K562 (cell line): ENCODE measurements around the gene PIK3CA. TPM values are rescaled to one million over a fixed set of nuclear protein-coding genes. Genes with fewer than 3 reads are reported as not detected.

Experiments
- ADNP ChIP-seq: fragments of 200-800 bp; sonication (Bioruptor generic); IDR thresholded peaks from 2 replicates; pipeline ENCODE4 v1.6.1; 2016; ENCODE audit warnings: missing genetic modification characterization, missing compliant biosample characterization
- CTBP1 ChIP-seq: fragments of 450-650 bp; IDR thresholded peaks from 2 replicates; pipeline ENCODE4 v1.6.1; 2016; ENCODE audit warnings: borderline replicate concordance
- DPF2 ChIP-seq: fragments of 450-650 bp; IDR thresholded peaks from 2 replicates; pipeline ENCODE4 v1.6.1; 2016
- EP300 ChIP-seq: IDR thresholded peaks from 2 replicates; pipeline ENCODE4 v1.6.1; 2012; ENCODE audit warnings: low read length, improper control_type of control experiment
- ESRRA ChIP-seq: fragments of 450-650 bp; IDR thresholded peaks from 2 replicates; pipeline ENCODE4 v1.6.1; 2014; ENCODE audit warnings: low read depth, mild to moderate bottlenecking, moderate library complexity, borderline replicate concordance
- GATAD2B ChIP-seq: fragments of 450-650 bp; IDR thresholded peaks from 2 replicates; pipeline ENCODE4 v1.6.1; 2017; ENCODE audit warnings: mild to moderate bottlenecking, borderline replicate concordance
- MTA1 ChIP-seq: fragments of 450-650 bp; IDR thresholded peaks from 2 replicates; pipeline ENCODE4 v1.6.1; 2017; ENCODE audit warnings: borderline replicate concordance
- NCOR1 ChIP-seq: fragments of 450-650 bp; IDR thresholded peaks from 2 replicates; pipeline ENCODE4 v1.6.1; 2016; ENCODE audit warnings: mild to moderate bottlenecking, moderate library complexity
- NFATC3 ChIP-seq: fragments of 450-650 bp; IDR thresholded peaks from 2 replicates; pipeline ENCODE4 v1.6.1; 2017; ENCODE audit warnings: mild to moderate bottlenecking
- TBP ChIP-seq: optimal IDR thresholded peaks from 2 replicates; pipeline ENCODE3; 2011; ENCODE audit warnings: low read depth, low read length, improper control_type of control experiment
- XRCC3 ChIP-seq: fragments of 450-650 bp; IDR thresholded peaks from 2 replicates; pipeline ENCODE4 v1.6.1; 2017; ENCODE audit warnings: mild to moderate bottlenecking, moderate library complexity
- ZNF165 ChIP-seq: fragments of 250-450 bp; sonication (Bioruptor Pico); IDR thresholded peaks from 2 replicates; pipeline ENCODE4 v1.4.0; 2020; ENCODE audit warnings: borderline replicate concordance
- ZNF76 ChIP-seq: fragments of 250-450 bp; sonication (Bioruptor Pico); IDR thresholded peaks from 2 replicates; pipeline ENCODE4 v1.4.0; 2020; ENCODE audit warnings: mild to moderate bottlenecking, moderate library complexity, borderline replicate concordance
- polyA plus RNA-seq, 8 experiments: library from polyadenylated mRNA; depleted of rRNA in 4 of 8; stranded (reverse) in 5 of 8; unstranded in 3 of 8; fragments of >200 nt; fragmentation: Nextera tagmentation in 2 of 8; fragmentation: Illumina TruSeq in 1 of 8; extraction: Ambion mirVana in 2 of 8; extraction: Trizol in 1 of 8; gene quantifications; 2 replicates each; pipeline versions ENCODE4 v1.2.1 to v1.2.3, GENCODE V29; 2011 to 2014; ENCODE audit warnings: inconsistent platforms in 1 of 8, missing spikeins in 1 of 8
- total RNA-seq, 7 experiments: library from RNA; depleted of rRNA in 6 of 7; stranded (reverse); fragments of >200 nt in 6 of 7; fragmentation: Illumina TruSeq in 2 of 7; extraction: Trizol in 2 of 7; gene quantifications; 2 replicates each; pipeline versions ENCODE4 v1.2.1 to v1.2.3, GENCODE V29; 2011 to 2021; ENCODE audit warnings: low replicate concordance in 1 of 7
- TF ChIP-seq, protein P1 (sequence below): fragments of 450-650 bp; IDR thresholded peaks from 2 replicates; pipeline ENCODE4 v1.6.1; 2018; ENCODE audit warnings: mild to moderate bottlenecking, low read depth; ENCODE audit not compliant: partially characterized antibody
- TF ChIP-seq, protein P2 (sequence below): fragments of 450-650 bp; IDR thresholded peaks from 2 replicates; pipeline ENCODE4 v1.6.1; 2016; ENCODE audit warnings: mild to moderate bottlenecking, moderate library complexity
- TF ChIP-seq, protein P3 (sequence below): fragments of 250-450 bp; sonication (Bioruptor Pico); IDR thresholded peaks from 2 replicates; pipeline ENCODE4 v1.8.0; 2022; ENCODE audit warnings: inconsistent platforms, mild to moderate bottlenecking, moderate library complexity, borderline replicate concordance

Gene PIK3CA
- total and polyA plus RNA-seq, 9 of the 15 experiments (the other 6 are each of a cell fraction or from before 2014, with no cell fraction given), result 3.8 to 19.4 (median 10.8) TPM

DNA sequence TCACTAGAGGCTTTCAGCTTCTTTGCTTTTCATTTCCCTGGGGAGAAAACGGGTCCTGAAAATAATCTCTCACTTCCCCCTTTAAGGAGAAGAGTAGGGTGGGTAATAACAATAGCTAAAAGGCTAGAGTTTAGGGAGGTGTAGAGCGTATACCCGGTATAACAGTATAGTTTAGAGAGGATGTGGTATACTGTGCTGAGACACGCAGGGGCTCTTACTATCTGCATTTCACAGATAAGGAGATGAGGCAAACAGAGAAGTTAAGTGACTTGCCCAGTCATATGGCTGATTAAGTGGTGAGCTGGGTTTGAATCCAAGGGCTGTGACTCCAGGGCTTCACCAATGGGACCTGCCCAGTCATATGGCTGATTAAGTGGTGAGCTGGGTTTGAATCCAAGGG, 117.7 kb downstream of the PIK3CA start (continued):
- TF ChIP-seq ZNF165 (CRISPR knock-in tag), result no peak
- TF ChIP-seq, protein P1, sequence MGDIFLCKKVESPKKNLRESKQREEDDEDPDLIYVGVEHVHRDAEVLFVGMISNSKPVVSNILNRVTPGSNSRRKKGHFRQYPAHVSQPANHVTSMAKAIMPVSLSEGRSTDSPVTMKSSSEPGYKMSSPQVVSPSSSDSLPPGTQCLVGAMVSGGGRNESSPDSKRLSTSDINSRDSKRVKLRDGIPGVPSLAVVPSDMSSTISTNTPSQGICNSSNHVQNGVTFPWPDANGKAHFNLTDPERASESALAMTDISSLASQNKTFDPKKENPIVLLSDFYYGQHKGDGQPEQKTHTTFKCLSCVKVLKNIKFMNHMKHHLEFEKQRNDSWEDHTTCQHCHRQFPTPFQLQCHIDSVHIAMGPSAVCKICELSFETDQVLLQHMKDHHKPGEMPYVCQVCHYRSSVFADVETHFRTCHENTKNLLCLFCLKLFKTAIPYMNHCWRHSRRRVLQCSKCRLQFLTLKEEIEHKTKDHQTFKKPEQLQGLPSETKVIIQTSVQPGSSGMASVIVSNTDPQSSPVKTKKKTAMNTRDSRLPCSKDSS, result no peak
- TF ChIP-seq ZNF76 (CRISPR knock-in tag), result no peak
- TF ChIP-seq ADNP (tag), result peak; percentile 40; the same call in 1 of the 2 replicates
- peak; percentile 89 for TF ChIP-seq DPF2
- peak; percentile 39; the same call in 1 of the 2 replicates for TF ChIP-seq MTA1
- peak; percentile 49; the same call in 1 of the 2 replicates for TF ChIP-seq GATAD2B
- TF ChIP-seq ESRRA, result peak; percentile 52; the same call in 1 of the 2 replicates
- TF ChIP-seq CTBP1, result peak; percentile 46; the same call in 1 of the 2 replicates
- TF ChIP-seq NCOR1, result peak; percentile 72
- no peak for TF ChIP-seq XRCC3
- peak; percentile 81; the same call in 1 of the 2 replicates for TF ChIP-seq EP300
- TF ChIP-seq, protein P2, sequence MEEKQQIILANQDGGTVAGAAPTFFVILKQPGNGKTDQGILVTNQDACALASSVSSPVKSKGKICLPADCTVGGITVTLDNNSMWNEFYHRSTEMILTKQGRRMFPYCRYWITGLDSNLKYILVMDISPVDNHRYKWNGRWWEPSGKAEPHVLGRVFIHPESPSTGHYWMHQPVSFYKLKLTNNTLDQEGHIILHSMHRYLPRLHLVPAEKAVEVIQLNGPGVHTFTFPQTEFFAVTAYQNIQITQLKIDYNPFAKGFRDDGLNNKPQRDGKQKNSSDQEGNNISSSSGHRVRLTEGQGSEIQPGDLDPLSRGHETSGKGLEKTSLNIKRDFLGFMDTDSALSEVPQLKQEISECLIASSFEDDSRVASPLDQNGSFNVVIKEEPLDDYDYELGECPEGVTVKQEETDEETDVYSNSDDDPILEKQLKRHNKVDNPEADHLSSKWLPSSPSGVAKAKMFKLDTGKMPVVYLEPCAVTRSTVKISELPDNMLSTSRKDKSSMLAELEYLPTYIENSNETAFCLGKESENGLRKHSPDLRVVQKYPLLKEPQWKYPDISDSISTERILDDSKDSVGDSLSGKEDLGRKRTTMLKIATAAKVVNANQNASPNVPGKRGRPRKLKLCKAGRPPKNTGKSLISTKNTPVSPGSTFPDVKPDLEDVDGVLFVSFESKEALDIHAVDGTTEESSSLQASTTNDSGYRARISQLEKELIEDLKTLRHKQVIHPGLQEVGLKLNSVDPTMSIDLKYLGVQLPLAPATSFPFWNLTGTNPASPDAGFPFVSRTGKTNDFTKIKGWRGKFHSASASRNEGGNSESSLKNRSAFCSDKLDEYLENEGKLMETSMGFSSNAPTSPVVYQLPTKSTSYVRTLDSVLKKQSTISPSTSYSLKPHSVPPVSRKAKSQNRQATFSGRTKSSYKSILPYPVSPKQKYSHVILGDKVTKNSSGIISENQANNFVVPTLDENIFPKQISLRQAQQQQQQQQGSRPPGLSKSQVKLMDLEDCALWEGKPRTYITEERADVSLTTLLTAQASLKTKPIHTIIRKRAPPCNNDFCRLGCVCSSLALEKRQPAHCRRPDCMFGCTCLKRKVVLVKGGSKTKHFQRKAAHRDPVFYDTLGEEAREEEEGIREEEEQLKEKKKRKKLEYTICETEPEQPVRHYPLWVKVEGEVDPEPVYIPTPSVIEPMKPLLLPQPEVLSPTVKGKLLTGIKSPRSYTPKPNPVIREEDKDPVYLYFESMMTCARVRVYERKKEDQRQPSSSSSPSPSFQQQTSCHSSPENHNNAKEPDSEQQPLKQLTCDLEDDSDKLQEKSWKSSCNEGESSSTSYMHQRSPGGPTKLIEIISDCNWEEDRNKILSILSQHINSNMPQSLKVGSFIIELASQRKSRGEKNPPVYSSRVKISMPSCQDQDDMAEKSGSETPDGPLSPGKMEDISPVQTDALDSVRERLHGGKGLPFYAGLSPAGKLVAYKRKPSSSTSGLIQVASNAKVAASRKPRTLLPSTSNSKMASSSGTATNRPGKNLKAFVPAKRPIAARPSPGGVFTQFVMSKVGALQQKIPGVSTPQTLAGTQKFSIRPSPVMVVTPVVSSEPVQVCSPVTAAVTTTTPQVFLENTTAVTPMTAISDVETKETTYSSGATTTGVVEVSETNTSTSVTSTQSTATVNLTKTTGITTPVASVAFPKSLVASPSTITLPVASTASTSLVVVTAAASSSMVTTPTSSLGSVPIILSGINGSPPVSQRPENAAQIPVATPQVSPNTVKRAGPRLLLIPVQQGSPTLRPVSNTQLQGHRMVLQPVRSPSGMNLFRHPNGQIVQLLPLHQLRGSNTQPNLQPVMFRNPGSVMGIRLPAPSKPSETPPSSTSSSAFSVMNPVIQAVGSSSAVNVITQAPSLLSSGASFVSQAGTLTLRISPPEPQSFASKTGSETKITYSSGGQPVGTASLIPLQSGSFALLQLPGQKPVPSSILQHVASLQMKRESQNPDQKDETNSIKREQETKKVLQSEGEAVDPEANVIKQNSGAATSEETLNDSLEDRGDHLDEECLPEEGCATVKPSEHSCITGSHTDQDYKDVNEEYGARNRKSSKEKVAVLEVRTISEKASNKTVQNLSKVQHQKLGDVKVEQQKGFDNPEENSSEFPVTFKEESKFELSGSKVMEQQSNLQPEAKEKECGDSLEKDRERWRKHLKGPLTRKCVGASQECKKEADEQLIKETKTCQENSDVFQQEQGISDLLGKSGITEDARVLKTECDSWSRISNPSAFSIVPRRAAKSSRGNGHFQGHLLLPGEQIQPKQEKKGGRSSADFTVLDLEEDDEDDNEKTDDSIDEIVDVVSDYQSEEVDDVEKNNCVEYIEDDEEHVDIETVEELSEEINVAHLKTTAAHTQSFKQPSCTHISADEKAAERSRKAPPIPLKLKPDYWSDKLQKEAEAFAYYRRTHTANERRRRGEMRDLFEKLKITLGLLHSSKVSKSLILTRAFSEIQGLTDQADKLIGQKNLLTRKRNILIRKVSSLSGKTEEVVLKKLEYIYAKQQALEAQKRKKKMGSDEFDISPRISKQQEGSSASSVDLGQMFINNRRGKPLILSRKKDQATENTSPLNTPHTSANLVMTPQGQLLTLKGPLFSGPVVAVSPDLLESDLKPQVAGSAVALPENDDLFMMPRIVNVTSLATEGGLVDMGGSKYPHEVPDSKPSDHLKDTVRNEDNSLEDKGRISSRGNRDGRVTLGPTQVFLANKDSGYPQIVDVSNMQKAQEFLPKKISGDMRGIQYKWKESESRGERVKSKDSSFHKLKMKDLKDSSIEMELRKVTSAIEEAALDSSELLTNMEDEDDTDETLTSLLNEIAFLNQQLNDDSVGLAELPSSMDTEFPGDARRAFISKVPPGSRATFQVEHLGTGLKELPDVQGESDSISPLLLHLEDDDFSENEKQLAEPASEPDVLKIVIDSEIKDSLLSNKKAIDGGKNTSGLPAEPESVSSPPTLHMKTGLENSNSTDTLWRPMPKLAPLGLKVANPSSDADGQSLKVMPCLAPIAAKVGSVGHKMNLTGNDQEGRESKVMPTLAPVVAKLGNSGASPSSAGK, result peak; percentile 7; the same call in 1 of the 2 replicates
- TF ChIP-seq, protein P3, sequence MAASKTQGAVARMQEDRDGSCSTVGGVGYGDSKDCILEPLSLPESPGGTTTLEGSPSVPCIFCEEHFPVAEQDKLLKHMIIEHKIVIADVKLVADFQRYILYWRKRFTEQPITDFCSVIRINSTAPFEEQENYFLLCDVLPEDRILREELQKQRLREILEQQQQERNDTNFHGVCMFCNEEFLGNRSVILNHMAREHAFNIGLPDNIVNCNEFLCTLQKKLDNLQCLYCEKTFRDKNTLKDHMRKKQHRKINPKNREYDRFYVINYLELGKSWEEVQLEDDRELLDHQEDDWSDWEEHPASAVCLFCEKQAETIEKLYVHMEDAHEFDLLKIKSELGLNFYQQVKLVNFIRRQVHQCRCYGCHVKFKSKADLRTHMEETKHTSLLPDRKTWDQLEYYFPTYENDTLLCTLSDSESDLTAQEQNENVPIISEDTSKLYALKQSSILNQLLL (CRISPR knock-in tag), result no peak
- TF ChIP-seq TBP, result peak; percentile 19
- TF ChIP-seq NFATC3, result no peak
